HFF-Myc (cell line): Measurements from ENCODE around the gene RALGPS2.

Experiments
- DNase-seq: peaks from one replicate; pipeline ENCODE4 v3.0.0-alpha.2; 2011; ENCODE audit warnings: low read depth; ENCODE audit errors: extremely low read depth
- H3K4me3 ChIP-seq: replicated peaks from 2 replicates; pipeline ENCODE4 v1.5.1; 2011; ENCODE audit warnings: low read depth, mild to moderate bottlenecking, control low read depth, low read length
- TF ChIP-seq, protein P1 (sequence below): IDR thresholded peaks from 2 replicates; pipeline ENCODE4 v1.5.1; 2012; ENCODE audit warnings: mild to moderate bottlenecking, low read depth, low read length, control low read depth; ENCODE audit errors: missing control alignments

RALGPS2 gene

DNA sequence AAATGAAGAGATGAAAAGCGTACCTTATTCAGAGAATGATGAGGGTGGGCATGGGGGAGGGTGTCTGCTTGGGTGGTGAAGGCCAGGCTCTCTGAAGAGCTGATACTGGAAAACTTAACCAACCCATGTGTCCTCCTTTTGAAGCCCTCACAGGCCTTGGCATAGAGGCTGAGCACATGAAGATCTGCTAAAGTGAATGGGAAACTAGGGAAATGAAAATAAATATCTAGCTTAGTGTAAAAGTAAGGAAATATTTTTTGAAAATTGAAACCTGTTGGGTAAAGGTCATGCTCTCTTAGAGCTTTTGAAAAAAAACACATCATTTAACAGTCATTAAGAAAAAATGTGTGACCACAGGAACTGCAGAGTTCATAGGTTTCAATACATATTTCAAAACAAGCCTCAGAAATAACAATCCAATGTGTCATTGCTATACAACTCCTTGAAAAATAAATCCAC, 40.5 kb upstream of the RALGPS2 start:
- peak; percentile 76 for DNase-seq
- TF ChIP-seq, protein P1, sequence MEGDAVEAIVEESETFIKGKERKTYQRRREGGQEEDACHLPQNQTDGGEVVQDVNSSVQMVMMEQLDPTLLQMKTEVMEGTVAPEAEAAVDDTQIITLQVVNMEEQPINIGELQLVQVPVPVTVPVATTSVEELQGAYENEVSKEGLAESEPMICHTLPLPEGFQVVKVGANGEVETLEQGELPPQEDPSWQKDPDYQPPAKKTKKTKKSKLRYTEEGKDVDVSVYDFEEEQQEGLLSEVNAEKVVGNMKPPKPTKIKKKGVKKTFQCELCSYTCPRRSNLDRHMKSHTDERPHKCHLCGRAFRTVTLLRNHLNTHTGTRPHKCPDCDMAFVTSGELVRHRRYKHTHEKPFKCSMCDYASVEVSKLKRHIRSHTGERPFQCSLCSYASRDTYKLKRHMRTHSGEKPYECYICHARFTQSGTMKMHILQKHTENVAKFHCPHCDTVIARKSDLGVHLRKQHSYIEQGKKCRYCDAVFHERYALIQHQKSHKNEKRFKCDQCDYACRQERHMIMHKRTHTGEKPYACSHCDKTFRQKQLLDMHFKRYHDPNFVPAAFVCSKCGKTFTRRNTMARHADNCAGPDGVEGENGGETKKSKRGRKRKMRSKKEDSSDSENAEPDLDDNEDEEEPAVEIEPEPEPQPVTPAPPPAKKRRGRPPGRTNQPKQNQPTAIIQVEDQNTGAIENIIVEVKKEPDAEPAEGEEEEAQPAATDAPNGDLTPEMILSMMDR = no peak
- no peak overlapping the region for H3K4me3 ChIP-seq

DNA sequence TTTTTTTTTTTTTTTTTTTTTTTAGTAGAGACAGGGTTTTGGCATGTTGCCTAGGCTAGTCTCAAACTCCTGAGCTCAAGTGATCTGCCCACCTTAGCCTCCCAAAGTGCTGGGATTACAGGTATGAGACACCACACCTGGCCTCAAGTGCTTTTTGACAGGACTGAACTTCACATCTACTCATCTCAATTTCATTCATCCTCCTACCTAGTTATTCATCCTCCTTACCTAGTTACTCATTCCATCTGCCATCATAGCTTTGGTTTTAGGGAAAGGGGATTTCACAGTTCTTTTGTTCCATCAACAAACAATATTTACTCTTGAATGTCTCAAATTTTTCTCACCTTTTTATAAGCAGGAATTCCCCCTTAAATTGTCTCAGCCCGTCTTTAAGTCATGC, 38.6 kb upstream of the RALGPS2 start:
- DNase-seq = no peak
- TF ChIP-seq, protein P1 = no peak
- H3K4me3 ChIP-seq = no peak overlapping the region

DNA sequence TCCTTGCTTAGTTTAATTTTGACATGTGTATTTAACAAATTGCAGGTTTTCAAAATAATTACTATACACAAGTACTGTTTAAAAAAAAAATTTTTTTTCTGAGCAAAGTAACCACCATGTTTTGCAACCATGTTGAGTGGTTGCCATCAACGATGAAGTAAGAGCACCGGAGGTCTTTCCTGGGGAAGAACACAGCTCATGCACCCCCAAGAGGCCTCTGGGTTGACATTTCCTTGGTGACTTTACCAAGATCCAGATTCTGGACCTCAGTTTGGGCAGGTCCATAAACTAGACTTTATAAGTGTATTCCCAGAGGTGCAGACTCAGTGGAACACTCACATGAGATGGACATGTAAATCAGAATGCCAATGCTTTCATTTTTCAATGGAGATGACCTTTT, 36.8 kb upstream of the RALGPS2 start:
- TF ChIP-seq, protein P1 = no peak
- H3K4me3 ChIP-seq = no peak overlapping the region
- no peak for DNase-seq

DNA sequence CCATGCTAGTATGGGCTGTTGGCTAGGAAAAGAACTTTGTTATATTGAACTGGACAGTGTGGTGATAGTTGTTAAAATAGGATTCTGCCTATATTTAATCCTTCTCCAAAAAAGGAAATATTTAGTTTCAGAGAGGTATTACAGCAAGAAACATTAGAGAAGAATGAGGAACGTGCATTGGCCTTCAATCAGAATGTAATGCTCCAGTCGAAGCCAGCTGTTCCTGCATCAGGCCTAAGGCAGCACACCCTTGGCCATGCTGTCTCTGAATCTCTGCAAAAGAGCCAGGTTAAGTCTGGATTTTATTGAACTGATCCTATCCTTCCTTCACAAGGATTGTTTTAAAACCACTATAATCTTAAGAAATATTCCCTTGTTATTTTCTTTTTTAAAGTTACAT, 35.3 kb upstream of the RALGPS2 start:
- DNase-seq = no peak
- no peak overlapping the region for H3K4me3 ChIP-seq
- TF ChIP-seq, protein P1 = no peak

DNA sequence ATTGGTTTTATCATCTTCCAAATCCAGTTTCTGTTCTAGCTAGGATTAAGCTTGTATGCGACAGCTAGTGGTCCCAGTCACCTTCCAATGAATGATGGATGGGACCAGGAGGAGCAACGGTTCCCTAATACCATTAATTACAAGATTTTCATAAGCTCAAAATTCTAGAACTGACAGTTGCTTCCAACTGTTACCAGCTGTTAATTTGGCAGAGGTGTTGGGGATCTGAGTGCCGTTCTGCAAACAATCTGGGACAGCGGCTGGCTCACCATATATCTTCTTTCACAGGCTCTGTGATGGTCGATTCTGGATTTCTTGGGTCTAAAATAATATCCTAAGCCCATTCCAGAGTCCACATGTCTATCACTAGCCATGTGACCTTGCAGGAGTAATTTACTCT, 34.5 kb upstream of the RALGPS2 start:
- H3K4me3 ChIP-seq = no peak overlapping the region
- TF ChIP-seq, protein P1 = no peak
- DNase-seq = no peak

DNA sequence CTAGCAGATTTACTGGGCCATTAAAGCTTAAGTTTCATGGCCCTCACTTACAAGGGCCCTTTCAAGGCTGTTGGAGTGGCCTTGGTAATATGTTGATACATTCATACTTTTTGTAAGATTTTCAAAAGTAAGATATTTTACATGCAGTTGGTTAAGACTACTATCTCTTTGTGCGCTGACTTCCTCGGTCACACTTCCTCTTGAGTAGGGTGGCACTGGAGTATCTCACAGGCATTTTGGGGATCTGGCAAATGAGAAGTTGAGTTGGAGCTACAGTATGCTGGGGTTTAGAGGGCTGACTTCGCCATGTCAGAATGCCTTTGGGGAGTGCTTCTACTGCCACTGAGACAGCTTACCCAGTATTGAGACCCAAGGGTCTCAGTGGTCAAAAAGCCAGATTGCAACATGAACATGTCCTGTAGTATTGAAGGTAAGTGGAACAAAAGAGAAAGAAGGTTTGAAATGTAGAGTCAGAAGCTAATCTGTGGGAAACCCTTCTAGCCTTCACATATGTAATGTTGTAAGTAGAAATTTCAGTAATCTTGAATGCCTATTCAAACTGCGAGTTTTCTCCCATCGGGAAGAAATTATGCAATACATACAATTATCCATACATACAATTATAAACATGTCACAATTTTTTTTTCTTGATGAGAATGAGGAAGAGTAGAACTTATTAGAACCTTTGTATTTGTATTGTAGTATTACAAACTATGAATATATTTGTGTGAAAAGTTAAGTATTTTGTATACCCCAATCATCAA, 32.3 kb upstream of the RALGPS2 start:
- H3K4me3 ChIP-seq = no peak overlapping the region
- DNase-seq = no peak
- TF ChIP-seq, protein P1 = no peak
